Measurements from ENCODE around the gene BYSL.

DNA sequence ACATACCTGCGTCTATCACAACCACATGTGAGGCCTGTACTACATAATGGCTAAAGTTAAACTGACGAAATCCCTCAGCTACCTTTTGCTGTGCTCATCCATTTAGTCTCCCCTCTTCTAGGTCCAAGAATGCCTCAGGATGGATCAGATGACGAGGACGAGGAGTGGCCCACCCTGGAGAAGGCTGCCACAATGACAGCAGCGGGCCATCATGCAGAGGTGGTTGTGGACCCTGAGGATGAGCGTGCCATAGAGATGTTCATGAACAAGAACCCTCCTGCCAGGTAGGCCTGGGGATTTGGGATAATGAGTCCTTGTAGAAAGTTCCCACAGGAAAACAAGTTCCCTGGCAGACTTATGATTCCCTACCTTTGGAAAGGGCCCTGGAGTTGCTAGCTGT is 6.0 kb downstream of the BYSL start:
- TF ChIP-seq, protein P1, sequence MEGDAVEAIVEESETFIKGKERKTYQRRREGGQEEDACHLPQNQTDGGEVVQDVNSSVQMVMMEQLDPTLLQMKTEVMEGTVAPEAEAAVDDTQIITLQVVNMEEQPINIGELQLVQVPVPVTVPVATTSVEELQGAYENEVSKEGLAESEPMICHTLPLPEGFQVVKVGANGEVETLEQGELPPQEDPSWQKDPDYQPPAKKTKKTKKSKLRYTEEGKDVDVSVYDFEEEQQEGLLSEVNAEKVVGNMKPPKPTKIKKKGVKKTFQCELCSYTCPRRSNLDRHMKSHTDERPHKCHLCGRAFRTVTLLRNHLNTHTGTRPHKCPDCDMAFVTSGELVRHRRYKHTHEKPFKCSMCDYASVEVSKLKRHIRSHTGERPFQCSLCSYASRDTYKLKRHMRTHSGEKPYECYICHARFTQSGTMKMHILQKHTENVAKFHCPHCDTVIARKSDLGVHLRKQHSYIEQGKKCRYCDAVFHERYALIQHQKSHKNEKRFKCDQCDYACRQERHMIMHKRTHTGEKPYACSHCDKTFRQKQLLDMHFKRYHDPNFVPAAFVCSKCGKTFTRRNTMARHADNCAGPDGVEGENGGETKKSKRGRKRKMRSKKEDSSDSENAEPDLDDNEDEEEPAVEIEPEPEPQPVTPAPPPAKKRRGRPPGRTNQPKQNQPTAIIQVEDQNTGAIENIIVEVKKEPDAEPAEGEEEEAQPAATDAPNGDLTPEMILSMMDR (IDR thresholded peaks at IDR 0.05; ENCODE audit: low read depth, low read length): no peak
- no peak for TF ChIP-seq POLR2A (IDR thresholded peaks at IDR 0.05; ENCODE audit: extremely low read depth, insufficient read length)
- no peak for TF ChIP-seq MYC (IDR thresholded peaks at IDR 0.05; ENCODE audit: low read depth, low read length)
